Measurements from ENCODE around the gene COL25A1. TPM values are rescaled to one million over a fixed set of nuclear protein-coding genes. Genes with fewer than 3 reads are reported as not detected.

Gene COL25A1
- total RNA-seq, 1 experiment from 2014 or later = not detected

DNA sequence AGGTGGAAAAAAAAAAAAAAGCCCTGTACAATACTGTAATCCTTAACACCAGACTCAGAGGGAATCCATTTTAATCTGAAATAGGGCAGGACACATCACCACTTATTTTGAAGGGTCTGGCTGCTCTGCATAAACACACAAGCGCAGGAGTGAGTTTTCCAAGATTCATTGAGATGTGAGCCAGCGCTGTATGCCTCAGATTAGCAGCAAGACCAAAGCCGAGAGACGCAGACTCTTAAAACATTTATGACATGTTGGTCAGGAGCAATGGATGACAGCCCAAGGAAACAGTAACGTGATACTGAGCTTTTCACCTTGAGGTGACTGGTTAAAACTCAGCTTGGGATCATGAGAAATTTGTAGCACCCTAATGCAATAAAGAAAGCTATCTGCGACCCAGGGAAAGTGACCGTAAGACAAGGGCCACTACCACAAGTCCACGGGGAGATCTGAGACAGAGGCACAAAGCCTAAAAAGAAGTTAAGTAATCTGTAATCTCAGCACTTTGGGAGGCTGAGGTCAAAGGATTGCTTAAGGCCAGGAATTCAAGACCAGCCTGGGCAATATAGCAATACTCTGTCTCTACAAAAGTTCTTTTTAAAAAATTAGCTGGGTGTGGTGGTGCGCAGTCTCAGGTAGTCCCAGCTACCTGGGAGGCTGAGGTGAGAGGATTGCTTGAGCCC lies 210.6 kb downstream of the COL25A1 start:
- no peaks in the 10 kb centered on the region for H3K36me3 ChIP-seq (ENCODE audit: control insufficient read depth in 1 of 2, insufficient read depth in 2 of 2, low read length in 2 of 2)
- no peaks in the 10 kb centered on the region for H4K20me1 ChIP-seq (ENCODE audit: insufficient read depth)
- H2AFZ ChIP-seq (ENCODE audit: low read depth, low read length, poor library complexity, severe bottlenecking) = no peak overlapping the region
- no peaks in the 10 kb centered on the region for H3K9me2 ChIP-seq (ENCODE audit: insufficient read depth)
- no peak for TF ChIP-seq POLR2A (IDR thresholded peaks at IDR 0.05; ENCODE audit: borderline replicate concordance, extremely low read depth, insufficient read depth, insufficient read length)
- TF ChIP-seq FOSL1 (IDR thresholded peaks at IDR 0.05; ENCODE audit: low read depth) = no peak
- TF ChIP-seq TCF7L2 (IDR thresholded peaks at IDR 0.05; ENCODE audit: borderline replicate concordance, extremely low read depth, insufficient read depth, insufficient read length) = no peak
- TF ChIP-seq CBX3 (IDR thresholded peaks at IDR 0.05; ENCODE audit: low read depth) = no peak
- no peak for TF ChIP-seq EZH2 (IDR thresholded peaks at IDR 0.05)
- TF ChIP-seq RAD21 (IDR thresholded peaks at IDR 0.05; ENCODE audit: low read depth) = no peak
- TF ChIP-seq JUND (IDR thresholded peaks at IDR 0.05) = no peak
- no peak for TF ChIP-seq ZFX (IDR thresholded peaks at IDR 0.05)
- TF ChIP-seq, protein P1, sequence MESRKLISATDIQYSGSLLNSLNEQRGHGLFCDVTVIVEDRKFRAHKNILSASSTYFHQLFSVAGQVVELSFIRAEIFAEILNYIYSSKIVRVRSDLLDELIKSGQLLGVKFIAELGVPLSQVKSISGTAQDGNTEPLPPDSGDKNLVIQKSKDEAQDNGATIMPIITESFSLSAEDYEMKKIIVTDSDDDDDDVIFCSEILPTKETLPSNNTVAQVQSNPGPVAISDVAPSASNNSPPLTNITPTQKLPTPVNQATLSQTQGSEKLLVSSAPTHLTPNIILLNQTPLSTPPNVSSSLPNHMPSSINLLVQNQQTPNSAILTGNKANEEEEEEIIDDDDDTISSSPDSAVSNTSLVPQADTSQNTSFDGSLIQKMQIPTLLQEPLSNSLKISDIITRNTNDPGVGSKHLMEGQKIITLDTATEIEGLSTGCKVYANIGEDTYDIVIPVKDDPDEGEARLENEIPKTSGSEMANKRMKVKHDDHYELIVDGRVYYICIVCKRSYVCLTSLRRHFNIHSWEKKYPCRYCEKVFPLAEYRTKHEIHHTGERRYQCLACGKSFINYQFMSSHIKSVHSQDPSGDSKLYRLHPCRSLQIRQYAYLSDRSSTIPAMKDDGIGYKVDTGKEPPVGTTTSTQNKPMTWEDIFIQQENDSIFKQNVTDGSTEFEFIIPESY (IDR thresholded peaks at IDR 0.05; ENCODE audit: extremely low read depth, insufficient replicate concordance, low read length) = no peak
- no peak for TF ChIP-seq ELF1 (IDR thresholded peaks at IDR 0.05; ENCODE audit: borderline replicate concordance, low read depth)
- TF ChIP-seq, protein P2, sequence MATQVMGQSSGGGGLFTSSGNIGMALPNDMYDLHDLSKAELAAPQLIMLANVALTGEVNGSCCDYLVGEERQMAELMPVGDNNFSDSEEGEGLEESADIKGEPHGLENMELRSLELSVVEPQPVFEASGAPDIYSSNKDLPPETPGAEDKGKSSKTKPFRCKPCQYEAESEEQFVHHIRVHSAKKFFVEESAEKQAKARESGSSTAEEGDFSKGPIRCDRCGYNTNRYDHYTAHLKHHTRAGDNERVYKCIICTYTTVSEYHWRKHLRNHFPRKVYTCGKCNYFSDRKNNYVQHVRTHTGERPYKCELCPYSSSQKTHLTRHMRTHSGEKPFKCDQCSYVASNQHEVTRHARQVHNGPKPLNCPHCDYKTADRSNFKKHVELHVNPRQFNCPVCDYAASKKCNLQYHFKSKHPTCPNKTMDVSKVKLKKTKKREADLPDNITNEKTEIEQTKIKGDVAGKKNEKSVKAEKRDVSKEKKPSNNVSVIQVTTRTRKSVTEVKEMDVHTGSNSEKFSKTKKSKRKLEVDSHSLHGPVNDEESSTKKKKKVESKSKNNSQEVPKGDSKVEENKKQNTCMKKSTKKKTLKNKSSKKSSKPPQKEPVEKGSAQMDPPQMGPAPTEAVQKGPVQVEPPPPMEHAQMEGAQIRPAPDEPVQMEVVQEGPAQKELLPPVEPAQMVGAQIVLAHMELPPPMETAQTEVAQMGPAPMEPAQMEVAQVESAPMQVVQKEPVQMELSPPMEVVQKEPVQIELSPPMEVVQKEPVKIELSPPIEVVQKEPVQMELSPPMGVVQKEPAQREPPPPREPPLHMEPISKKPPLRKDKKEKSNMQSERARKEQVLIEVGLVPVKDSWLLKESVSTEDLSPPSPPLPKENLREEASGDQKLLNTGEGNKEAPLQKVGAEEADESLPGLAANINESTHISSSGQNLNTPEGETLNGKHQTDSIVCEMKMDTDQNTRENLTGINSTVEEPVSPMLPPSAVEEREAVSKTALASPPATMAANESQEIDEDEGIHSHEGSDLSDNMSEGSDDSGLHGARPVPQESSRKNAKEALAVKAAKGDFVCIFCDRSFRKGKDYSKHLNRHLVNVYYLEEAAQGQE (IDR thresholded peaks at IDR 0.05; ENCODE audit: low read depth) = no peak
- no peak for TF ChIP-seq SIN3A (IDR thresholded peaks at IDR 0.05; ENCODE audit: low read depth)
- TF ChIP-seq, protein P3, sequence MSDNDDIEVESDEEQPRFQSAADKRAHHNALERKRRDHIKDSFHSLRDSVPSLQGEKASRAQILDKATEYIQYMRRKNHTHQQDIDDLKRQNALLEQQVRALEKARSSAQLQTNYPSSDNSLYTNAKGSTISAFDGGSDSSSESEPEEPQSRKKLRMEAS (IDR thresholded peaks at IDR 0.05) = no peak
- no peak for TF ChIP-seq CEBPB (IDR thresholded peaks at IDR 0.05; ENCODE audit: low read depth)
- no peak for TF ChIP-seq ZNF274 (IDR thresholded peaks at IDR 0.05; ENCODE audit: low read depth, low read length)
- no peak for TF ChIP-seq EZH2phosphoT487 (IDR thresholded peaks at IDR 0.05; ENCODE audit: borderline replicate concordance)
- TF ChIP-seq YY1 (IDR thresholded peaks at IDR 0.05; ENCODE audit: extremely low read depth, insufficient replicate concordance, low read depth, low read length) = no peak
- no peak for TF ChIP-seq POLR2AphosphoS5 (IDR thresholded peaks at IDR 0.05; ENCODE audit: low read depth, low read length)
- no peak for TF ChIP-seq EGR1 (IDR thresholded peaks at IDR 0.05; ENCODE audit: low read depth)
- H3K9ac ChIP-seq (ENCODE audit: low read length) = no peak overlapping the region
- H3K9me3 ChIP-seq (ENCODE audit: control insufficient read depth in 1 of 2, insufficient read depth in 1 of 2, low read depth in 1 of 2, low read length in 2 of 2) = no peaks in the 10 kb centered on the region
- H3K4me3 ChIP-seq (replicated peaks in 1 of 2; ENCODE audit: low read depth in 1 of 2, low read length in 2 of 2) = no peak overlapping the region
- H3K4me1 ChIP-seq (ENCODE audit: control insufficient read depth in 1 of 2, insufficient read depth in 2 of 2, low read length in 2 of 2) = no peaks in the 10 kb centered on the region
- H3K27ac ChIP-seq (ENCODE audit: low read depth, low read length) = no peak overlapping the region
- H3K79me2 ChIP-seq (ENCODE audit: insufficient read depth, low read length) = no peaks in the 10 kb centered on the region
- DNase-seq (ENCODE audit: low read depth, low spot score) = no peak
- ChIA-PET POLR2A (no interaction called here), CTCF (no interaction called here), RAD21 (ENCODE audit: low non-redundant PET in 1 of 2, low total read pairs in 2 of 2, uncharacterized antibody in 2 of 2, unreplicated experiment in 2 of 2) (no interaction called here)
- H3K4me2 ChIP-seq (ENCODE audit: low read length) = no peak overlapping the region
- H3K27me3 ChIP-seq (ENCODE audit: insufficient read depth, low read length) = peaks cover 60% of the 10 kb centered on the region
- BruUV-seq (replicated peaks) = no TSS peak
- intact Hi-C loops (cut with micrococcal nuclease) = no loop called here
- ATAC-seq = no peak
